IPS DF 6.9 (cell line): ENCODE measurements around the gene NOTCH1.

Experiments
- DNase-seq: peaks from one replicate; pipeline ENCODE4 v3.0.0-alpha.2; 2013; ENCODE audit warnings: low read depth, low spot score
- H3K27ac ChIP-seq: one replicate; pipeline ENCODE4 v1.5.1; 2013; ENCODE audit warnings: low read length, control low read depth
- H3K27me3 ChIP-seq: 2 replicates; pipeline ENCODE4 v1.6.1; 2013; ENCODE audit warnings: mild to moderate bottlenecking, low read length; ENCODE audit not compliant: control insufficient read depth, insufficient read depth
- H3K36me3 ChIP-seq: 2 replicates; pipeline ENCODE4 v1.6.1; 2013; ENCODE audit warnings: low read length; ENCODE audit not compliant: control insufficient read depth, insufficient read depth
- H3K4me1 ChIP-seq: 2 replicates; pipeline ENCODE4 v1.6.1; 2013; ENCODE audit warnings: low read length; ENCODE audit not compliant: control insufficient read depth, insufficient read depth
- H3K4me3 ChIP-seq: 2 replicates; pipeline ENCODE4 v1.5.1; 2013; ENCODE audit warnings: mild to moderate bottlenecking, low read length
- H3K9me3 ChIP-seq: 2 replicates; pipeline ENCODE4 v1.6.1; 2013; ENCODE audit warnings: low read length, inconsistent platforms; ENCODE audit not compliant: control insufficient read depth, insufficient read depth
- WGBS: extraction: QIAGEN DNeasy Blood & Tissue Kit; methylation state at CpG from one replicate; pipeline ENCODE4 v1.1.7; 2013; ENCODE audit warnings: mixed read lengths, missing lambda C conversion rate; ENCODE audit not compliant: insufficient read length, insufficient coverage; 5-methylcytosine and 5-hydroxymethylcytosine counted together

Gene NOTCH1

GRCh38 chr9:136569526-136570148, 23.8 kb upstream of the NOTCH1 start:
- Histone ChIP-seq H3K27ac (no peak overlapping the region), H3K4me1 (peaks cover 23% of the 10 kb centered on the region), H3K36me3 (no peaks in the 10 kb centered on the region), H3K4me3 (no peak overlapping the region), H3K9me3 (no peaks in the 10 kb centered on the region), H3K27me3 (no peaks in the 10 kb centered on the region)
- no CpG with 5 or more reads among the region's 10 CpGs for WGBS
- no peak for DNase-seq

- Histone ChIP-seq H3K36me3 (no peaks in the 10 kb centered on the region), H3K9me3 (no peaks in the 10 kb centered on the region), H3K4me3 (no peak overlapping the region), H3K27me3 (no peaks in the 10 kb centered on the region), H3K27ac (no peak overlapping the region), H3K4me1 (peaks cover 24% of the 10 kb centered on the region)
- no peak for DNase-seq
- WGBS, result no CpG with 5 or more reads among the region's 24 CpGs
Observed at GRCh38 chr9:136568288-136569081, 22.6 kb upstream of the NOTCH1 start.

GRCh38 chr9:136567651-136568287, 21.9 kb upstream of the NOTCH1 start:
- Histone ChIP-seq H3K9me3 (no peaks in the 10 kb centered on the region), H3K27me3 (no peaks in the 10 kb centered on the region), H3K4me1 (peaks cover 22% of the 10 kb centered on the region), H3K36me3 (no peaks in the 10 kb centered on the region), H3K27ac (no peak overlapping the region), H3K4me3 (no peak overlapping the region)
- WGBS, result no CpG with 5 or more reads among the region's 27 CpGs
- DNase-seq, result no peak

GRCh38 chr9:136566901-136567300, 21.1 kb upstream of the NOTCH1 start:
- no peak for DNase-seq
- Histone ChIP-seq H3K9me3 (no peaks in the 10 kb centered on the region), H3K27me3 (no peaks in the 10 kb centered on the region), H3K36me3 (no peaks in the 10 kb centered on the region; the same call in 1 of the 2 replicates), H3K4me1 (peaks cover 17% of the 10 kb centered on the region), H3K27ac (no peak overlapping the region), H3K4me3 (no peak overlapping the region)
- no CpG with 5 or more reads among the region's 14 CpGs for WGBS

- H3K9me3 ChIP-seq, result no peaks in the 10 kb centered on the region
- no peaks in the 10 kb centered on the region; the same call in 1 of the 2 replicates for H3K36me3 ChIP-seq
- H3K4me1 ChIP-seq, result peaks cover 13% of the 10 kb centered on the region
- no peak overlapping the region for H3K27ac ChIP-seq
- DNase-seq, result no peak
- no peak overlapping the region for H3K4me3 ChIP-seq
- no peaks in the 10 kb centered on the region for H3K27me3 ChIP-seq
- WGBS, result no CpG with 5 or more reads among the region's 19 CpGs
Observed at GRCh38 chr9:136566553-136566895, 20.7 kb upstream of the NOTCH1 start.

GRCh38 chr9:136565715-136566552, 20.1 kb upstream of the NOTCH1 start:
- no peak overlapping the region for H3K27ac ChIP-seq
- WGBS, result no CpG with 5 or more reads among the region's 26 CpGs
- no peak overlapping the region for H3K4me3 ChIP-seq
- peaks cover 9% of the 10 kb centered on the region for H3K4me1 ChIP-seq
- no peaks in the 10 kb centered on the region for H3K27me3 ChIP-seq
- H3K9me3 ChIP-seq, result no peaks in the 10 kb centered on the region
- no peaks in the 10 kb centered on the region; the same call in 1 of the 2 replicates for H3K36me3 ChIP-seq
- DNase-seq, result no peak

- Histone ChIP-seq H3K27ac (no peak overlapping the region), H3K4me1 (peaks cover 9% of the 10 kb centered on the region), H3K9me3 (no peaks in the 10 kb centered on the region), H3K4me3 (no peak overlapping the region), H3K27me3 (no peaks in the 10 kb centered on the region), H3K36me3 (no peaks in the 10 kb centered on the region; the same call in 1 of the 2 replicates)
- DNase-seq, result no peak
- WGBS, result no CpG with 5 or more reads among the region's 28 CpGs
Observed at GRCh38 chr9:136565086-136565714, 19.4 kb upstream of the NOTCH1 start.

GRCh38 chr9:136564379-136564988, 18.6 kb upstream of the NOTCH1 start:
- Histone ChIP-seq H3K36me3 (no peaks in the 10 kb centered on the region; the same call in 1 of the 2 replicates), H3K4me3 (no peak overlapping the region), H3K27me3 (no peaks in the 10 kb centered on the region), H3K4me1 (peaks cover 9% of the 10 kb centered on the region), H3K9me3 (0 out of 2 replicates have a peak, but pooled peaks cover under 1% of the 10 kb centered on the region), H3K27ac (no peak overlapping the region)
- no CpG with 5 or more reads among the region's 21 CpGs for WGBS
- DNase-seq, result no peak

GRCh38 chr9:136563646-136564325, 17.9 kb upstream of the NOTCH1 start:
- Histone ChIP-seq H3K27me3 (no peaks in the 10 kb centered on the region), H3K4me1 (peaks cover 9% of the 10 kb centered on the region)
- WGBS, result no CpG with 5 or more reads among the region's 19 CpGs

More at GRCh38 chr9:136563646-136564325, 17.9 kb upstream of the NOTCH1 start:
- no peak for DNase-seq
- Histone ChIP-seq H3K27ac (no peak overlapping the region), H3K36me3 (no peaks in the 10 kb centered on the region; the same call in 1 of the 2 replicates), H3K4me3 (no peak overlapping the region), H3K9me3 (0 out of 2 replicates have a peak, but pooled peaks cover 2% of the 10 kb centered on the region)
